Epithelial cell of proximal tubule (primary cell): Measurements from ENCODE around the gene FHOD3. TPM values are rescaled to one million over a fixed set of nuclear protein-coding genes. Genes with fewer than 3 reads are reported as not detected.

Experiments used
- DNase-seq: peaks from one replicate; pipeline ENCODE4 v3.0.0-alpha.2; 2011; ENCODE audit warnings: low read depth
- H3K4me3 ChIP-seq: 2 replicates; pipeline ENCODE4 v1.5.1; 2011; ENCODE audit warnings: low read depth, mild to moderate bottlenecking, low read length
- CTCF ChIP-seq: conservative IDR thresholded peaks from 2 replicates; pipeline ENCODE4 v1.5.1; 2012; ENCODE audit warnings: low read depth, mild to moderate bottlenecking, low read length
- total RNA-seq: library from RNA; depleted of rRNA; stranded (reverse); fragments of >200 nt; gene quantifications from 2 replicates; pipeline ENCODE4 v1.2.3, GENCODE V29; 2015

Gene FHOD3
- total RNA-seq, 1 donor from 2014 or later: 27.3 TPM

GRCh38 chr18:36663312-36663711 lies 365.8 kb downstream of the FHOD3 start:
- TF ChIP-seq CTCF: no peak
- DNase-seq: no peak
- H3K4me3 ChIP-seq: no peak overlapping the region

- H3K4me3 ChIP-seq: no peak overlapping the region
- no peak for DNase-seq
- no peak for TF ChIP-seq CTCF
Measured at GRCh38 chr18:36665952-36666351, 368.4 kb downstream of the FHOD3 start.

- no peak for TF ChIP-seq CTCF
- no peak for DNase-seq
Measured at GRCh38 chr18:36667811-36668210, 370.3 kb downstream of the FHOD3 start.

GRCh38 chr18:36668349-36668748 lies 370.8 kb downstream of the FHOD3 start:
- no peak for DNase-seq
- no peak overlapping the region for H3K4me3 ChIP-seq
- no peak for TF ChIP-seq CTCF

More at GRCh38 chr18:36667811-36668210, 370.3 kb downstream of the FHOD3 start:
- H3K4me3 ChIP-seq: no peak overlapping the region

GRCh38 chr18:36672437-36673344 lies 375.2 kb downstream of the FHOD3 start:
- H3K4me3 ChIP-seq: no peak overlapping the region
- TF ChIP-seq CTCF: no peak
- DNase-seq: no peak

GRCh38 chr18:36673452-36673851 lies 375.9 kb downstream of the FHOD3 start:
- H3K4me3 ChIP-seq: no peak overlapping the region
- DNase-seq: no peak
- no peak for TF ChIP-seq CTCF

- TF ChIP-seq CTCF: no peak
- DNase-seq: no peak
- H3K4me3 ChIP-seq: no peak overlapping the region
Measured at GRCh38 chr18:36675076-36675475, 377.6 kb downstream of the FHOD3 start.
